Type B pancreatic cell (in vitro differentiated cells): ENCODE measurements around the gene PAFAH1B1. TPM values are rescaled to one million over a fixed set of nuclear protein-coding genes. Genes with fewer than 3 reads are reported as not detected.
A peak's percentile ranks its signal among the peaks of the same experiment; 100 is the strongest.

ENCODE experiments used
- DNase-seq: peaks from one replicate; pipeline ENCODE4 v3.0.0; 2021; ENCODE audit warnings: mixed read lengths; ENCODE audit not compliant: unreplicated experiment; ENCODE audit errors: extremely low spot score
- H3K27ac Mint-ChIP-seq: 2 replicates; pipeline ENCODE4 v1.8.0; 2021; ENCODE audit warnings: mild to moderate bottlenecking, mixed read lengths
- H3K27me3 Mint-ChIP-seq: 2 replicates; pipeline ENCODE4 v1.8.0; 2021; ENCODE audit warnings: mixed read lengths
- H3K36me3 Mint-ChIP-seq: 2 replicates; pipeline ENCODE4 v1.8.0; 2021; ENCODE audit warnings: mixed read lengths
- H3K4me1 Mint-ChIP-seq: one replicate; pipeline ENCODE4 v1.8.0; 2021; ENCODE audit warnings: mixed read lengths; ENCODE audit not compliant: unreplicated experiment
- H3K4me3 Mint-ChIP-seq: 2 replicates; pipeline ENCODE4 v1.8.0; 2021; ENCODE audit warnings: mild to moderate bottlenecking, mixed read lengths
- H3K9me3 Mint-ChIP-seq: 2 replicates; pipeline ENCODE4 v1.8.0; 2021; ENCODE audit warnings: mixed read lengths
- total RNA-seq: library from RNA; stranded (reverse); gene quantifications from 2 replicates; pipeline ENCODE4 v1.2.1, GENCODE V29; 2021; ENCODE audit warnings: low replicate concordance
- TF ChIP-seq, protein P1 (sequence below): fragments of 200-600 bp; sonication (generic); conservative IDR thresholded peaks from 2 replicates; pipeline ENCODE4 v1.5.0; 2021; ENCODE audit warnings: antibody characterized with exemption, mild to moderate bottlenecking

The PAFAH1B1 gene
- total RNA-seq, 1 donor from 2014 or later, result 126 TPM

DNA sequence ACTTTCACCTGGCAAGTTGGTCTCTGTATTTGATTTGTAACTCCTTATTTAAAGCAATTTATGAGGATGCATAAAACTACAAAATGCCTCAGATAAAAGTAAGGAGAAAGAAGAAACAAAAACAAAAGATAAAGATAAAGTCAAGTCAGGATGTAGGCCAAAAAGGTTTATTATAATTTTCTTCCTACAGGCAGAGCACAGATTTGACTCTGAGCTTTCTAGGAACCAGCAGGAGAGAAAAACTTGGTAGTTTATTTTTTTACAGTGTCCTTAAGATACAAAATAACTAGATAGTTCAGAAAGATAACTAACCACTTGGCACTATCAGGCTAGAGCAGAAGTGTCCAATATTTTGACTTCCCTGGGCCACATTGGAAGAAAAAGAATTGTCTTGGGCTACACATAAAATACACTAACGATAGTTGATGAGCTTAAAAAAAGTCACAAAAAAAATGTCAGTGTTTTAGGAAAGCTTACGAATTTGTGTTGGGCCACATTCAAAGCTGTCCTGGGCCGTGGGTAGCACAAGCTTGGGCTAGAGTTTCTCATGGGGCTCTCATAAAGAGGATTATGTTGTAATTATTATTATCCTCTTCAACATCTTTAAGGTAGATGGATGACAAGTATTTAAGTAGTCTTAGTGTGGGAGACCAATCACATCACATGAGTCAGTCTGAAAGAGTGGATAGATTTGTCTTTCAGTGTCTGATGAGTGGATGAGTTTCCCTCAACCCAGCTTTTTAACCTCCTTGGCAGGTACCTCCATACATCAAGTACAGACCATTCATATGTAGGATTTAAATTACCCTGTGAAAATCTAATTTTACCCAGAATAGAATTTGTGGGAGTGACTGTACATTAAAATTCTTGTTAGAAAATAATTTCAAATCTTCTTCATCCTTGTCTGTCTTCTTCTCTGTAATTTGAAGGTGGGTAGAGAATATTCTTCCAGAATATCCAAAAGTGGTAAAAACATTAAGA lies 17.0 kb downstream of the PAFAH1B1 start:
- peaks cover 4% of the 10 kb centered on the region for H3K36me3 Mint-ChIP-seq
- H3K9me3 Mint-ChIP-seq, result no peaks in the 10 kb centered on the region
- TF ChIP-seq, protein P1, sequence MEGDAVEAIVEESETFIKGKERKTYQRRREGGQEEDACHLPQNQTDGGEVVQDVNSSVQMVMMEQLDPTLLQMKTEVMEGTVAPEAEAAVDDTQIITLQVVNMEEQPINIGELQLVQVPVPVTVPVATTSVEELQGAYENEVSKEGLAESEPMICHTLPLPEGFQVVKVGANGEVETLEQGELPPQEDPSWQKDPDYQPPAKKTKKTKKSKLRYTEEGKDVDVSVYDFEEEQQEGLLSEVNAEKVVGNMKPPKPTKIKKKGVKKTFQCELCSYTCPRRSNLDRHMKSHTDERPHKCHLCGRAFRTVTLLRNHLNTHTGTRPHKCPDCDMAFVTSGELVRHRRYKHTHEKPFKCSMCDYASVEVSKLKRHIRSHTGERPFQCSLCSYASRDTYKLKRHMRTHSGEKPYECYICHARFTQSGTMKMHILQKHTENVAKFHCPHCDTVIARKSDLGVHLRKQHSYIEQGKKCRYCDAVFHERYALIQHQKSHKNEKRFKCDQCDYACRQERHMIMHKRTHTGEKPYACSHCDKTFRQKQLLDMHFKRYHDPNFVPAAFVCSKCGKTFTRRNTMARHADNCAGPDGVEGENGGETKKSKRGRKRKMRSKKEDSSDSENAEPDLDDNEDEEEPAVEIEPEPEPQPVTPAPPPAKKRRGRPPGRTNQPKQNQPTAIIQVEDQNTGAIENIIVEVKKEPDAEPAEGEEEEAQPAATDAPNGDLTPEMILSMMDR, result no peak
- H3K4me1 Mint-ChIP-seq, result peaks cover 26% of the 10 kb centered on the region
- H3K27me3 Mint-ChIP-seq, result no peaks in the 10 kb centered on the region
- H3K27ac Mint-ChIP-seq, result no peak overlapping the region
- no peak overlapping the region for H3K4me3 Mint-ChIP-seq
- no peak for DNase-seq

GRCh38 chr17:2611627-2612026 lies 18.2 kb downstream of the PAFAH1B1 start:
- Mint-ChIP-seq H3K4me1 (peaks cover 29% of the 10 kb centered on the region), H3K27ac (no peak overlapping the region), H3K36me3 (peaks cover 5% of the 10 kb centered on the region), H3K4me3 (no peak overlapping the region), H3K27me3 (no peaks in the 10 kb centered on the region), H3K9me3 (no peaks in the 10 kb centered on the region)
- TF ChIP-seq, protein P1, result no peak
- DNase-seq, result no peak

DNA sequence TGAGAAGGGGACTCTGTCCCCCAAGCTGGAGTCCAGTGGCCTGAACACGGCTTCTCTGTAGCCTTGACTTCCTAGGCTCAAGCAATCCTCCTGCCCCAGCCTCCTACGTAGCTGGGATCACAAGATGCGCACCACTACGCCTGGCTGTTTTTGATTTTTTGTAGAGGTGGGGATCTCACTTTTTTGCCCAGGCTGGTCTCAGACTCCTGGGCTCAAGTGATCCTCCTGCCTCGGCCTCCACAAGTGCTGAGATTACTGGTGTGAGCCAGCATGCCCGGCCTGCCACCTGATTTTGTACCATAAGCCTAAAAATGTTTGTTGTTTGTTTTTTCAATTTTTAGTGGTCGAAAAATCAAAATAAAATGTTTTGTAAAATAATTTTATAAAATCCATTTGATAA lies 19.2 kb downstream of the PAFAH1B1 start:
- H3K4me3 Mint-ChIP-seq, result no peak overlapping the region
- no peaks in the 10 kb centered on the region for H3K9me3 Mint-ChIP-seq
- H3K4me1 Mint-ChIP-seq, result peaks cover 29% of the 10 kb centered on the region
- no peaks in the 10 kb centered on the region for H3K27me3 Mint-ChIP-seq
- H3K27ac Mint-ChIP-seq, result no peak overlapping the region
- no peak for DNase-seq
- TF ChIP-seq, protein P1, result no peak
- peaks cover 8% of the 10 kb centered on the region for H3K36me3 Mint-ChIP-seq

- DNase-seq, result no peak
- H3K27me3 Mint-ChIP-seq, result no peaks in the 10 kb centered on the region
- H3K4me3 Mint-ChIP-seq, result no peak overlapping the region
- peaks cover 8% of the 10 kb centered on the region for H3K36me3 Mint-ChIP-seq
- no peaks in the 10 kb centered on the region for H3K9me3 Mint-ChIP-seq
- H3K27ac Mint-ChIP-seq, result no peak overlapping the region
- peaks cover 29% of the 10 kb centered on the region for H3K4me1 Mint-ChIP-seq
- TF ChIP-seq, protein P1, result no peak
These were observed 19.8 kb downstream of the PAFAH1B1 start for GRCh38 chr17:2613089-2613808.

GRCh38 chr17:2615882-2616281 lies 22.4 kb downstream of the PAFAH1B1 start:
- peaks cover 8% of the 10 kb centered on the region for H3K36me3 Mint-ChIP-seq
- TF ChIP-seq, protein P1, result no peak
- H3K9me3 Mint-ChIP-seq, result no peaks in the 10 kb centered on the region
- DNase-seq, result no peak
- H3K4me3 Mint-ChIP-seq, result no peak overlapping the region
- H3K4me1 Mint-ChIP-seq, result peaks cover 16% of the 10 kb centered on the region
- H3K27ac Mint-ChIP-seq, result peak overlapping the region; percentile 16
- no peaks in the 10 kb centered on the region for H3K27me3 Mint-ChIP-seq
